Activated T-cell treated with anti-CD3 and anti-CD28 coated beads, Interleukin-2, amount 50 U/mL, for 72 hours (primary cell): ENCODE data around the gene CCSER2. TPM values are rescaled to one million over a fixed set of nuclear protein-coding genes. Genes with fewer than 3 reads are reported as not detected.
"Not testable (repeated sequence)": the region's sequence is repeated elsewhere in the genome, so short reads cannot be mapped to it uniquely, and the experiment has no call there.

Source experiments
- ATAC-seq, 2 donors: fragments of 150-1000 bp; cut with Tn5 transposase; replicated peaks in 1 of 2; 2 replicates each; pipeline ENCODE4 v1.10.0; 2021; ENCODE audit warnings: moderate library complexity in 2 of 2, mild to moderate bottlenecking in 1 of 2
- DNase-seq, 2 donors: peaks; one replicate each; pipeline ENCODE4 v3.0.0; 2021 to 2022; ENCODE audit warnings: mixed read lengths in 1 of 2
- H3K27ac Mint-ChIP-seq: one replicate; pipeline ENCODE4 v1.8.0; 2022; ENCODE audit warnings: mild to moderate bottlenecking, moderate library complexity, mixed read lengths
- H3K27me3 Mint-ChIP-seq: one replicate; pipeline ENCODE4 v1.8.0; 2022; ENCODE audit warnings: low read depth, mixed read lengths
- H3K36me3 Mint-ChIP-seq, 2 donors: one replicate each; pipeline ENCODE4 v1.8.0; 2022; ENCODE audit warnings: mixed read lengths in 2 of 2, mild to moderate bottlenecking in 1 of 2; ENCODE audit not compliant: insufficient read depth in 2 of 2
- H3K4me1 Mint-ChIP-seq: one replicate; pipeline ENCODE4 v1.8.0; 2022; ENCODE audit warnings: low read depth, mixed read lengths
- H3K4me3 Mint-ChIP-seq, 2 donors: one replicate each; pipeline ENCODE4 v1.8.0; 2022; ENCODE audit warnings: mild to moderate bottlenecking in 2 of 2, mixed read lengths in 2 of 2, moderate library complexity in 2 of 2
- H3K9me3 Mint-ChIP-seq, 2 donors: one replicate each; pipeline ENCODE4 v1.8.0; 2022; ENCODE audit warnings: mixed read lengths in 2 of 2
- total RNA-seq, 2 donors: library from RNA; stranded (reverse); gene quantifications; one replicate each; pipeline ENCODE4 v1.2.3, GENCODE V29; 2022

CCSER2 gene
- total RNA-seq, 2 donors from 2014 or later: 93.7 to 99.1 TPM

DNA sequence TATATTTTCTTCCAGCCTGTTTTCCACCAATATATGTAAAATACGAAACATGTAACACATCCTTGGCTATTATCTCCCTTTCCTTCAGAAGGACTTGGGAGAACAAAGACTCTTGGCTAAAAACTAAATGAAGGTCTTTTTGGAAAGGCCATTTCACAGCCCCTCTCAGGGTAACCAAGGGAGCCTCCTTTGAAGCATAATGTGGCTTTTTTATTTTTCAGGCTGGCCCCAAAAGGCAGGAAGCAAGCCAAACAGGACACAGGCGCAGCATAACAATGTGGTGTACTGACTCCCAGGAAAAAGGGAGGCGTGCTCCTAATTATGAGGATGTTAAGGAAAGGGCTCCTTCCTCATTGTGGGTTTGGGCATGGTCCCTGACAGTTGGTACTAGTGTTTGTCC lies 30.3 kb upstream of the CCSER2 start:
- ATAC-seq (no peak), DNase-seq (no peak)
- H3K27ac Mint-ChIP-seq: no peak overlapping the region
- no peak overlapping the region for H3K4me3 Mint-ChIP-seq
- H3K27me3 Mint-ChIP-seq: peaks cover 25% of the 10 kb centered on the region
- peaks cover 28% of the 10 kb centered on the region for H3K4me1 Mint-ChIP-seq
- H3K9me3 Mint-ChIP-seq: no peaks in the 10 kb centered on the region
- H3K36me3 Mint-ChIP-seq: no peaks in the 10 kb centered on the region

DNA sequence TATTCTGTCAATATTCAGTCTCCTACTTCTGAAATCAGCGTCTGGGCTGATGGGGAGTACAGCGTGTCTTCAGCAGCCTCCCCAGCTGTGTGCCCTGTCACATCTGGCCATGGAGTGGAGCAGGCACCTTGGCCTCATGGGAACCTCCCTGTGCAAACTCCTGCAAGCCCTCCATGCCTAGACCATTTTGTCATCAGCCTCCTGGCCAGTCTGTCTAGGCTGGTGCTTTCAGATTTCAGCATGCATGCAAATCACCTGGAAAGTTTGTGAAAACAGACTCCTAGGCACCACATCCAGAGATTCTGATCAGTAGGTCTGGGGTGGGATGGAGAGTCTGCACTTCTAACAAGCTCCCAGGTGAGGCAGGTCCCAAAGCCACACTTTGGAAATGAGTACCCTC lies 26.2 kb upstream of the CCSER2 start:
- Mint-ChIP-seq H3K27ac (no peak overlapping the region), H3K36me3 (peaks cover 2 to 4% of the 10 kb centered on the region in 2 donors), H3K27me3 (peaks cover 33% of the 10 kb centered on the region), H3K9me3 (peaks cover 0 to 4% of the 10 kb centered on the region in 2 donors), H3K4me1 (peaks cover 23% of the 10 kb centered on the region), H3K4me3 (no peak overlapping the region)
- DNase-seq (no peak), ATAC-seq (peak in 1 of 2 donors; percentile 15)

DNA sequence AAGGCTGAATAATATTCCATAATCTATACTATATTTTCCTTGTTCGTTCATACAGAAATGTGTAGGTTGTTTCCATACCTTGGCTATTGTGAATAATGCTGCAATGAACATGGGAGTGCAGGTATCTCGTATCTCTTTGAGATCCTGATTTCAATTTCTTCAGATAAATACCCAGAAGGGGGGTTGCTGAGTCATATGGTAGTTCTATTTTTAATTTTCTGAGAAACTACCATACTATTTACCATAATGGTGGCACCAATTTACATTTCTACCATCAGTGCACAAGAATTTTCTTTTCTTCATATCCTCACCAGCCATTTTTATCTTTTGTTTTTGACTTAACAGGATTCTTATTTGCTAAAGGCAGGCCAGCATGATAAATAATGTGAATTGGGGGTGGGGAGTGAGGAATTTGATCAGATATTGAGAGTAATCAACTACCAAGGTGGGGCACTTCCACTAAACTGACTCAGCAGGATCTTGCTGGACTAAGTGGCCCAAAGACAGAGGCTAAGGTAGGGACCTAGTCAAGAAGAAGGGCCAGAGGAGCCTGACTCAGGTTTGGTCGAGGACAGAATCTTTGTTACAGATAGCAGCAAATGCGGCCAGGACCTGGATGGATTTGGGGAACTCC lies 21.5 kb upstream of the CCSER2 start:
- peaks cover 50% of the 10 kb centered on the region for H3K4me1 Mint-ChIP-seq
- H3K27me3 Mint-ChIP-seq: peaks cover 14% of the 10 kb centered on the region
- peaks cover 0 to 4% of the 10 kb centered on the region in 2 donors for H3K9me3 Mint-ChIP-seq
- H3K4me3 Mint-ChIP-seq: peak overlapping the region; percentile 62 to 78
- peak overlapping the region; percentile 88 for H3K27ac Mint-ChIP-seq
- DNase-seq (no peak), ATAC-seq (peak; percentile 35 to 39)
- peaks cover 2 to 4% of the 10 kb centered on the region in 2 donors for H3K36me3 Mint-ChIP-seq

DNA sequence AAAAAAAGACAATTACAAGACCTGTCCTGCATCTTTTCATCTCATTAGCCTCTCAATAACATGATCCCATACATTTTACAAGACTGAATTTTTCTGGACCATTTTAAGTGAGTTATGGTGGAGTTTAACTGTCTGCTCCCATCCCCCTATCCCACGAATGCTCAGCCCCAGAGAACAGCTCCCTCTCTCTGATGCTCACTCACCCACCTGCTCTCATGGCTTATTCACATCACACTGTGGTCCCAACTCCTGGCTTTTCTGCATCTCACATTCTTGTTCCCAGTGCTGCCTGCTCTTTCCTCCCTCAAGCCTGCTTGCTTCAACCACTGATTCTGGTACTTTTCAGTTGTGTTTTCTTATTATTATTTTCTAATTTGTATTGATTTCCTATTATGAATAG lies 20.4 kb upstream of the CCSER2 start:
- peaks cover 2 to 4% of the 10 kb centered on the region in 2 donors for H3K36me3 Mint-ChIP-seq
- peaks cover 45% of the 10 kb centered on the region for H3K4me1 Mint-ChIP-seq
- peaks cover 0 to 4% of the 10 kb centered on the region in 2 donors for H3K9me3 Mint-ChIP-seq
- H3K27me3 Mint-ChIP-seq: peaks cover 8% of the 10 kb centered on the region
- peak overlapping the region; percentile 45 to 57 for H3K4me3 Mint-ChIP-seq
- peak overlapping the region; percentile 13 for H3K27ac Mint-ChIP-seq
- DNase-seq: no peak
- peak in 1 of 2 donors; percentile 31 for ATAC-seq

DNA sequence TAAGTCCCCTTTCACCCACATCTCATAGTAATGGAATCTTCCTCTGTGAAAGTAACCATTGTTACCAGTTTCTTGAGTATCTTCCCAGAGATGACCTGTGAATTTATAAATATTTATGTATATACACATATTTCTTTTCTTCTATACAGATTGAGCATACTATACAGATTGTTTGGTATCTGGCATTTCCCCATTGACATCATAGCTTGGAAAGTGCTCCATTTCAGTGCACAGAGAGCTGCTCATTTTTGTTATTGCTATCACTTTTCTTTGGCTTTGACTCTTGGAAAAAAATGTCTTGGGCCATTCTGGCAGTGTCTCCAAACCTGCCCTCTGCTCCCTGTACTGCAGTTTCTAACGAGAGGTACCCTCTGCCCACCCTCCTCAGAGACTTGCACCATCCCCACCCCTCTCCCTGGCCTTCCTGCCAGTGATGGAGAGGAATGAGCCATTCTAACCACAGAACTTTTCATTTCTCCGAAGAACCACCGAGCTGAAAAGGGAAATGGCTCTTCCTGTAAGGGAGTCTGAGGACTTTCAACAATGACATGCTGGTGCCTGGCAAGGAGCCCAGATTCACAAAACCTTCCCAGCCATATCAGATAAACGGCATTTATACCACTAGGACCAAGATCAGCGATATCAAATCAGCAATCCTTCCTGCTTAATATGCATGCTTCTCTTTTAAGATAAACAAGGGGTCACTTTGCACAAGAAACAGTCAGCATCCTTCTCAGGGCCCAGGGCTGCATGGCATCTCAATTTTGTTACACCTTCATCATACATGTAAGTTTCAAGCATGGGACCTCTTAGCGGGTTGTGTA lies 19.7 kb upstream of the CCSER2 start:
- Mint-ChIP-seq H3K9me3 (peaks cover 0 to 4% of the 10 kb centered on the region in 2 donors), H3K36me3 (peaks cover 2 to 4% of the 10 kb centered on the region in 2 donors), H3K4me3 (peak overlapping the region; percentile 73 to 83), H3K27me3 (peaks cover 8% of the 10 kb centered on the region), H3K4me1 (peaks cover 45% of the 10 kb centered on the region), H3K27ac (peak overlapping the region; percentile 32)
- DNase-seq (peak; percentile 41 to 59), ATAC-seq (peak; percentile 67 to 70)

DNA sequence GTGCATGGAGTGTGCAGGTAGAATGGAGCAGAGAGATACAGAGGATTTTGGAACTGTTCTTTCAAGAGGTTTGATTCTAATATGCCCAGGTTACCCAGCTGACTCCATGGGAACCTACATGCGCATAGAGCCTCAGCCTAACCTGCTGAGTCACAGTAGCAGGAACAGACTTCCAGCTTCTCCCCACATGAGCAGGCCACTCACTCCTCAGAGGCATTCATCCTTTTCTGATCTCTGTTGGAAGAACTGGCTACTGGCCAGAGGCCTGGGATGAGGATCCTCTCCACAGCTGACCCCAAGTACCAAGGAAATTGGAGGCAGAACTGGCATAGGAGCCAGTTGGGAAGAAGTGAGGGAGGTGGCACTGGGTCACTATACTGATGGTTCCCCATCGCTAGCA lies 17.9 kb upstream of the CCSER2 start:
- ATAC-seq (no peak), DNase-seq (no peak)
- H3K4me3 Mint-ChIP-seq: no peak overlapping the region
- H3K9me3 Mint-ChIP-seq: peaks cover 0 to 4% of the 10 kb centered on the region in 2 donors
- H3K4me1 Mint-ChIP-seq: peaks cover 54% of the 10 kb centered on the region
- H3K27me3 Mint-ChIP-seq: peaks cover 5% of the 10 kb centered on the region
- peaks cover 2 to 4% of the 10 kb centered on the region in 2 donors for H3K36me3 Mint-ChIP-seq
- H3K27ac Mint-ChIP-seq: no peak overlapping the region

DNA sequence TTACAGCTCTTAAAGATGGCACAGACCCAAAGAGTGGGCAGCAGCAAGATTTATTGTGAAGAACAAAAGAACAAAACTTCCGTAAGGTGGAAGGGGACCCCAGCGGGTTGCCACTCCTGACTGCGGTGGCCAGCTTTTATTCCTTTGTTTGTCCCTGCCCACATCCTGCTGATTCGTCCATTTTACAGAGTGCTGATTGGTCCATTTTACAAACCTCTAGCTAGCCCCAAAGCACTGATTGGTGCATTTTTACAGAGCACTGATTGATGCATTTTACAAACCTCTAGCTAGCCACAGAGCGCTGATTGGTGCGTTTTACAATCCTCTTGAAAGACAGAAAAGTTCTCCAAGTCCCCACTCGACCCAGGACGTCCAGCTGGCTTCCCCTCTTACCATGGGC lies 16.8 kb upstream of the CCSER2 start:
- no peak for ATAC-seq
- no peak for DNase-seq
- Mint-ChIP-seq H3K4me1 (peaks cover 48% of the 10 kb centered on the region), H3K4me3 (no peak overlapping the region), H3K27me3 (no peaks in the 10 kb centered on the region), H3K36me3 (no peaks in the 10 kb centered on the region), H3K9me3 (no peaks in the 10 kb centered on the region), H3K27ac (no peak overlapping the region)

DNA sequence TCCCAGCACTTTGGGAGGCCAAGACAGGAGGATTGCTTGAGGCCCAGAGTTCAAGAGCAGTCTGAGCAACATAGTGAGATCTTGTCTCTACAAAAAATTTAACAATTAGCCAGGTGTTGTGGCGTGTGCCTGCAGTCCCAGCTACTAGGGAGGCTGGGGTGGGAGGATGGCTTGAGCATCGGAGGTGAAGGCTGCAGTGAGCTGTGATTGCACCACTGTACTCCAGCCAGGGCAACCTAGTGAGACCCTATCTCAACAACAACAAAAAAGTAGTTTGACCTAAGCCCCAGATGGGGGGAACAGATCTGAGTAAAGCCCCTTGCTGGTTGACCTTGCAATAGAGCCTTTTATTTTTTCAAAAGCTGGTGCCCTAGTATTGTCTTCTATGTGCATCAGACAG lies 15.6 kb upstream of the CCSER2 start:
- Mint-ChIP-seq H3K4me3 (no peak overlapping the region), H3K36me3 (no peaks in the 10 kb centered on the region), H3K4me1 (peaks cover 43% of the 10 kb centered on the region), H3K27me3 (no peaks in the 10 kb centered on the region), H3K27ac (no peak overlapping the region), H3K9me3 (no peaks in the 10 kb centered on the region)
- no peak for ATAC-seq
- no peak for DNase-seq

DNA sequence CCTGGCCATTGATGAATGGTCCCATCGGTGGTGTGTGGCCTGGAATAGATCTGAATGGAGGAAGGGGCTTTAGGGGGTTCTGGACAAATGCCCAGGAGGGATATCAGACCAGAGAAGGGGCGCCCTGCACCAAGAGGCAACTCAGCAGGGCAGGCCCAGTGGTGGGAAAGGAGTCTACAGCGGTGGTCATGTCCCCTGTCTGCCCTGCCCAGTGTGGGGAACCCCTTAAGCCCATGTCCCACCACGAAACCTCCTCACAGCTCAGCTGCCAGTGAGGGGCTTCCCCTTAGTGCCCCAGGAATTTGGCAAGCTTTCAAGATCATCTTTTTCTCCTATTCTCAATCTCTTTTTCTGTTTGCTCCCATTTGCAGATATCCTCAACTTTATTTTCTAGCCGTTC lies 14.1 kb upstream of the CCSER2 start:
- H3K4me3 Mint-ChIP-seq: no peak overlapping the region
- ATAC-seq (peak in 1 of 2 donors; percentile 47), DNase-seq (peak in 1 of 2 donors; percentile 23)
- H3K27ac Mint-ChIP-seq: no peak overlapping the region
- peaks cover 28% of the 10 kb centered on the region for H3K4me1 Mint-ChIP-seq
- H3K27me3 Mint-ChIP-seq: no peaks in the 10 kb centered on the region
- H3K9me3 Mint-ChIP-seq: no peaks in the 10 kb centered on the region
- H3K36me3 Mint-ChIP-seq: no peaks in the 10 kb centered on the region

DNA sequence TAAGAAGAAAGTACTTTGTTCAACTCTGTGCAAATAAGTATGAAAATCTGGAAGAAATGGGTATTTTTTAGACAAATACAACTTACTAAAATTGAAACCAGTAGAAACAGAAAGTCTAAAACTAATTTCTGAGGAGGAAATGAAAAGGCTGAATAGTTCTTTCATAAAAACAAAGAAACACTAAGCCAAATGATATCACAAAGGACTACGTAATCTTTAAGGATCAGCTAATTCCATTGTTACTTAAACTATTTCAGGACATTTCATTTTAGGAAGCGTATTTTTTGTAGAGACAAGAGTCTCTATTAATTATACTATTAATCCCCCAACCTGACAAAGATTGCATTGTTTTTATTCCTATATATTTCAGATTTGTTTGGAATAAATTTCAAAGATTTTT lies 11.2 kb upstream of the CCSER2 start:
- Mint-ChIP-seq H3K36me3 (no peaks in the 10 kb centered on the region), H3K27me3 (peaks cover 18% of the 10 kb centered on the region), H3K9me3 (peaks cover 0 to 2% of the 10 kb centered on the region in 2 donors), H3K4me1 (peaks cover 23% of the 10 kb centered on the region), H3K27ac (no peak overlapping the region), H3K4me3 (no peak overlapping the region)
- DNase-seq (no peak), ATAC-seq (no peak)

DNA sequence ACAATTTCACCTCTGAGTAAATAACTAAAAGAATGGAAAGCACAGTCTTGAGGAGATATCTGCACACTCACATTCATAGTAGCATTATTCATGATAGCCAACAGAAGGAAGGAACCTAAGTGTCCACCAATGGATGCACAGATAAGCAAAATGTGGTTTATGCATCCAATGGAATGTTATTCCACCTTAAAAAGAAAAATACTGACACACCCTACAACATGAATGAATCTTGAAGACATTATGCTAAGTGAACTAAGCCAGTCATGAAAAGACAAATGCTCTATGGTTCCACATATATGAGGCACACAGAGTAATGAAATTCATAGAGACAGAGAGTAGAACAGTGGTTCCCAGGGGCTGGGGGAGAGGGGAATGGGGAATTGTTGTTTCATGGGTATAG lies 6.5 kb upstream of the CCSER2 start:
- H3K4me1 Mint-ChIP-seq: peaks cover 6% of the 10 kb centered on the region
- H3K9me3 Mint-ChIP-seq: peaks cover 2 to 4% of the 10 kb centered on the region in 2 donors
- no peaks in the 10 kb centered on the region for H3K36me3 Mint-ChIP-seq
- no peak overlapping the region for H3K4me3 Mint-ChIP-seq
- peaks cover 32% of the 10 kb centered on the region for H3K27me3 Mint-ChIP-seq
- DNase-seq: no peak
- ATAC-seq: no peak
- no peak overlapping the region for H3K27ac Mint-ChIP-seq

DNA sequence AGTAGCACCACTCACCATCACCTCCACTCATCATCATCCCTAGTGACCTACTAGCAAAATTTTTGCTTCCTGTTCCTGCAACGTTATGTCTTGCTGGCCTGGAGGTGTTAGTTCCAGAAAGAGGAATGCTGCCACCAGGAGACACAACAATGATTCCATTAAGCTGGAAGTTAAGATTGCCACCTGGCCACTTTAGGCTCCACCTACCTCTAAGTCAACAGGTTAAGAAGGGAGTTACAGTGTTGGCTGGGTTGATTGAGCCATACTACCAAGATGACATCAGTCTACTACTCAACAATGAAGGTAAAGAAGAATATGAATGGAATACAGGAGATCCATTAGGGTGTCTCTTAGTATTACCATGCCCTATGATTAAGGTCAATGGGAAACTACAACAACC lies 4.8 kb upstream of the CCSER2 start:
- H3K27ac Mint-ChIP-seq, ATAC-seq, H3K9me3 Mint-ChIP-seq, H3K4me3 Mint-ChIP-seq, H3K36me3 Mint-ChIP-seq, DNase-seq: not testable (repeated sequence)
- H3K27me3 Mint-ChIP-seq: peaks cover 32% of the 10 kb centered on the region
- peaks cover 10% of the 10 kb centered on the region for H3K4me1 Mint-ChIP-seq

DNA sequence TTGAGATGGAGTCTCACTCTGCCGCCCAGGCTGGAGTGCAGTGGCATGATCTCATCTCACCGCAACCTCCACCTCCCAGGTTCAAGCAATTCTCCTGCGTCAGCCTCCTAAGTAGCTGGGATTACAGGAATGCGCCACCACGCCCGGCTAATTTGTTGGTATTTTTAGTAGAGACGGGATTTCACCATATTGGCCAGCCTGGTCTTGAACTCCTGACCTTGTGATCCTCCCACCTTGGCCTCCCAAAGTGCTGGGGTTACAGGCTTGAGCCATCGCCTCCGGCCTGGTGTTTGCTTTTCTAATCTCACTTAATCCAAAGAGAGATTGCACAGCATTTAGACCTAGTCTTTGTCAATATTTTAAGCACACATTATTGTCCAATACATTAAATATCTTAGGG lies 1.4 kb upstream of the CCSER2 start:
- DNase-seq, H3K36me3 Mint-ChIP-seq, H3K27ac Mint-ChIP-seq, H3K9me3 Mint-ChIP-seq, ATAC-seq, H3K4me3 Mint-ChIP-seq: not testable (repeated sequence)
- Mint-ChIP-seq H3K4me1 (peaks cover 38% of the 10 kb centered on the region), H3K27me3 (peaks cover 16% of the 10 kb centered on the region)
